ENCODE measurements around the gene AGBL2.

GRCh38 chr11:47661245-47661644 lies 53.9 kb downstream of the AGBL2 start:
- TF ChIP-seq, protein P1, sequence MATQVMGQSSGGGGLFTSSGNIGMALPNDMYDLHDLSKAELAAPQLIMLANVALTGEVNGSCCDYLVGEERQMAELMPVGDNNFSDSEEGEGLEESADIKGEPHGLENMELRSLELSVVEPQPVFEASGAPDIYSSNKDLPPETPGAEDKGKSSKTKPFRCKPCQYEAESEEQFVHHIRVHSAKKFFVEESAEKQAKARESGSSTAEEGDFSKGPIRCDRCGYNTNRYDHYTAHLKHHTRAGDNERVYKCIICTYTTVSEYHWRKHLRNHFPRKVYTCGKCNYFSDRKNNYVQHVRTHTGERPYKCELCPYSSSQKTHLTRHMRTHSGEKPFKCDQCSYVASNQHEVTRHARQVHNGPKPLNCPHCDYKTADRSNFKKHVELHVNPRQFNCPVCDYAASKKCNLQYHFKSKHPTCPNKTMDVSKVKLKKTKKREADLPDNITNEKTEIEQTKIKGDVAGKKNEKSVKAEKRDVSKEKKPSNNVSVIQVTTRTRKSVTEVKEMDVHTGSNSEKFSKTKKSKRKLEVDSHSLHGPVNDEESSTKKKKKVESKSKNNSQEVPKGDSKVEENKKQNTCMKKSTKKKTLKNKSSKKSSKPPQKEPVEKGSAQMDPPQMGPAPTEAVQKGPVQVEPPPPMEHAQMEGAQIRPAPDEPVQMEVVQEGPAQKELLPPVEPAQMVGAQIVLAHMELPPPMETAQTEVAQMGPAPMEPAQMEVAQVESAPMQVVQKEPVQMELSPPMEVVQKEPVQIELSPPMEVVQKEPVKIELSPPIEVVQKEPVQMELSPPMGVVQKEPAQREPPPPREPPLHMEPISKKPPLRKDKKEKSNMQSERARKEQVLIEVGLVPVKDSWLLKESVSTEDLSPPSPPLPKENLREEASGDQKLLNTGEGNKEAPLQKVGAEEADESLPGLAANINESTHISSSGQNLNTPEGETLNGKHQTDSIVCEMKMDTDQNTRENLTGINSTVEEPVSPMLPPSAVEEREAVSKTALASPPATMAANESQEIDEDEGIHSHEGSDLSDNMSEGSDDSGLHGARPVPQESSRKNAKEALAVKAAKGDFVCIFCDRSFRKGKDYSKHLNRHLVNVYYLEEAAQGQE (IDR thresholded peaks at IDR 0.05; ENCODE audit: insufficient read depth in 1 of 2, low read depth in 2 of 2, low read length in 2 of 2), result no peak
- TF ChIP-seq POLR2AphosphoS5 (IDR thresholded peaks at IDR 0.05; ENCODE audit: low read depth, low read length) (no peak), TAF1 (IDR thresholded peaks at IDR 0.05; ENCODE audit: borderline replicate concordance, insufficient read depth, low read length) (no peak), SIN3A (IDR thresholded peaks at IDR 0.05; ENCODE audit: borderline replicate concordance, insufficient read depth, low read length) (no peak), FOXP2 (optimal IDR thresholded peaks at IDR 0.05; ENCODE audit: borderline replicate concordance, extremely low read depth, extremely low read length, insufficient read depth) (no peak)

Measured in PFSK-1 (cell line).